PC-3 (cell line): ENCODE data around the gene TBC1D9. TPM values are rescaled to one million over a fixed set of nuclear protein-coding genes. Genes with fewer than 3 reads are reported as not detected.

Experiments used
- ATAC-seq: fragments of 200-7000 bp; cut with Tn5 transposase; 2 replicates; pipeline ENCODE4 v1.9.1; 2020; ENCODE audit warnings: mild to moderate bottlenecking, moderate library complexity
- BruUV-seq: library from RNA; stranded (reverse); fragments of 400-500 nt; replicated peaks from 2 replicates; lab custom pipeline; 2021; lab: Mats Ljungman, UMichigan
- CTCF ChIA-PET: fragments of 300-600 bp; sonication (Branson Sonifier 250); formaldehyde crosslinking; loops from one replicate; lab custom pipeline; 2022; ENCODE audit warnings: antibody characterized with exemption; lab: Charles Lee
- POLR2A ChIA-PET: fragments of 300-600 bp; sonication (Branson Sonifier 250); formaldehyde crosslinking; loops from one replicate; lab custom pipeline; 2022; ENCODE audit warnings: antibody characterized with exemption; ENCODE audit not compliant: unreplicated experiment; lab: Charles Lee
- DNase-seq: peaks from one replicate; pipeline ENCODE4 v3.0.0-alpha.2; 2015
- H2AFZ ChIP-seq: fragments of 300-600 bp; sonication (generic); 2 replicates; pipeline ENCODE4 v1.6.0; 2016; ENCODE audit warnings: antibody characterized with exemption, low read length
- H3F3A ChIP-seq: fragments of 300-600 bp; sonication (generic); one replicate; pipeline ENCODE4 v1.6.0; 2017; ENCODE audit warnings: antibody characterized with exemption, low read length, control low read depth, mild to moderate bottlenecking; ENCODE audit not compliant: unreplicated experiment
- H3K27ac ChIP-seq: fragments of 300-600 bp; sonication (generic); 2 replicates; pipeline ENCODE4 v1.5.1; 2016; ENCODE audit warnings: mild to moderate bottlenecking, low read length
- H3K27me3 ChIP-seq: fragments of 300-600 bp; sonication (generic); 2 replicates; pipeline ENCODE4 v1.6.1; 2016; ENCODE audit warnings: low read length, mixed read lengths
- H3K36me3 ChIP-seq: fragments of 300-600 bp; sonication (generic); 2 replicates; pipeline ENCODE4 v1.6.1; 2016; ENCODE audit warnings: low read depth, mixed run types, low read length, mixed read lengths
- H3K4me1 ChIP-seq: fragments of 300-600 bp; sonication (generic); 2 replicates; pipeline ENCODE4 v1.5.1; 2016; ENCODE audit warnings: low read length; ENCODE audit not compliant: insufficient read depth
- H3K4me2 ChIP-seq: fragments of 300-600 bp; sonication (generic); 2 replicates; pipeline ENCODE4 v1.6.0; 2016; ENCODE audit warnings: low read length
- H3K4me3 ChIP-seq: fragments of 300-600 bp; sonication (generic); 2 replicates; pipeline ENCODE4 v1.5.1; 2016; ENCODE audit warnings: mild to moderate bottlenecking, low read length, mixed read lengths
- H3K79me2 ChIP-seq: fragments of 300-600 bp; sonication (generic); 2 replicates; pipeline ENCODE4 v1.6.1; 2017; ENCODE audit warnings: low read length, mixed read lengths
- H3K9ac ChIP-seq: fragments of 300-600 bp; sonication (generic); 2 replicates; pipeline ENCODE4 v1.6.0; 2016; ENCODE audit warnings: mild to moderate bottlenecking, low read length
- H3K9me2 ChIP-seq: fragments of 300-600 bp; sonication (generic); replicated peaks from 2 replicates; pipeline ENCODE4 v1.6.1; 2016; ENCODE audit warnings: mixed run types, low read length, mixed read lengths
- H3K9me3 ChIP-seq: fragments of 300-600 bp; sonication (generic); 2 replicates; pipeline ENCODE4 v1.6.1; 2016; ENCODE audit warnings: low read length, mixed read lengths
- H4K20me1 ChIP-seq: fragments of 300-600 bp; sonication (generic); 2 replicates; pipeline ENCODE4 v1.6.1; 2016; ENCODE audit warnings: low read length, mixed read lengths
- CTCF ChIP-seq: fragments of 300-600 bp; sonication (generic); conservative IDR thresholded peaks from 2 replicates; pipeline ENCODE4 v1.5.1; 2017; ENCODE audit warnings: antibody characterized with exemption, low read depth, mild to moderate bottlenecking, low read length
- EZH2 ChIP-seq: fragments of 300-600 bp; sonication (generic); IDR thresholded peaks from one replicate; pipeline ENCODE4 v1.6.1; 2017; ENCODE audit warnings: antibody characterized with exemption, mild to moderate bottlenecking, low read length; ENCODE audit not compliant: unreplicated experiment
- EZH2phosphoT487 ChIP-seq: fragments of 300-600 bp; sonication (generic); IDR thresholded peaks from 2 replicates; pipeline ENCODE4 v1.6.1; 2018; ENCODE audit warnings: mild to moderate bottlenecking, antibody characterized with exemption, low read length, borderline replicate concordance
- intact Hi-C: fragments of 100-400 bp; cut with micrococcal nuclease; formaldehyde crosslinking; loops from 2 replicates; pipeline ENCODE4 v1.9.0; 2023
- total RNA-seq: library from RNA; depleted of rRNA; stranded (reverse); fragments of >200 nt; gene quantifications from 2 replicates; pipeline ENCODE4 v1.2.3, GENCODE V29; 2014

Gene TBC1D9
- total RNA-seq, 1 experiment from 2014 or later = 11.2 TPM

- Histone ChIP-seq H3F3A (no peaks in the 10 kb centered on the region), H3K9me3 (no peaks in the 10 kb centered on the region), H3K4me1 (peaks cover 4% of the 10 kb centered on the region; the same call in 1 of the 2 replicates), H3K9ac (no peak overlapping the region), H3K27me3 (no peaks in the 10 kb centered on the region), H3K79me2 (no peaks in the 10 kb centered on the region), H3K36me3 (no peaks in the 10 kb centered on the region; the same call in 1 of the 2 replicates), H3K9me2 (no peaks in the 10 kb centered on the region), H3K27ac (no peak overlapping the region), H2AFZ (no peak overlapping the region), H3K4me2 (no peak overlapping the region), H3K4me3 (no peak overlapping the region), H4K20me1 (no peaks in the 10 kb centered on the region)
- TF ChIP-seq EZH2phosphoT487 (no peak), CTCF (no peak), EZH2 (no peak)
- ChIA-PET CTCF (no interaction called here), POLR2A (no interaction called here)
- intact Hi-C loops = no loop called here
- no TSS peak for BruUV-seq
- no peak for DNase-seq
- ATAC-seq = no peak
Measured at GRCh38 chr4:140622333-140622958, 133.7 kb downstream of the TBC1D9 start.

- no peaks in the 10 kb centered on the region for H3K9me3 ChIP-seq
- ATAC-seq (no peak), DNase-seq (no peak)
- H3K27me3 ChIP-seq = no peaks in the 10 kb centered on the region
- H3K9ac ChIP-seq = no peak overlapping the region
- no peaks in the 10 kb centered on the region for H3K79me2 ChIP-seq
- H4K20me1 ChIP-seq = no peaks in the 10 kb centered on the region
- H3K4me3 ChIP-seq = no peak overlapping the region
- H3F3A ChIP-seq = no peaks in the 10 kb centered on the region
- no peak overlapping the region for H3K27ac ChIP-seq
- no peak overlapping the region for H2AFZ ChIP-seq
- H3K4me1 ChIP-seq = no peaks in the 10 kb centered on the region
- no peaks in the 10 kb centered on the region for H3K9me2 ChIP-seq
- no TSS peak for BruUV-seq
- TF ChIP-seq CTCF (no peak), EZH2 (no peak), EZH2phosphoT487 (no peak)
- no peak overlapping the region for H3K4me2 ChIP-seq
- intact Hi-C loops = no loop called here
- ChIA-PET CTCF (no interaction called here), POLR2A (interaction anchor here (0.7 kb wide), 1 partner anchor 44 kb away, joined by 4 read pairs; no protein-coding TSS in a partner anchor)
- H3K36me3 ChIP-seq = no peaks in the 10 kb centered on the region; the same call in 1 of the 2 replicates
Measured at GRCh38 chr4:140621161-140621560, 135.0 kb downstream of the TBC1D9 start.

- H3K36me3 ChIP-seq = no peaks in the 10 kb centered on the region
- TF ChIP-seq CTCF (no peak), EZH2phosphoT487 (no peak), EZH2 (no peak)
- no peaks in the 10 kb centered on the region for H3K9me2 ChIP-seq
- H3K27me3 ChIP-seq = no peaks in the 10 kb centered on the region
- H3K27ac ChIP-seq = no peak overlapping the region
- H3K4me2 ChIP-seq = no peak overlapping the region
- no peaks in the 10 kb centered on the region for H3K79me2 ChIP-seq
- no peak overlapping the region for H2AFZ ChIP-seq
- no peak for ATAC-seq
- no peaks in the 10 kb centered on the region for H4K20me1 ChIP-seq
- H3F3A ChIP-seq = no peaks in the 10 kb centered on the region
- POLR2A ChIA-PET = no interaction called here
- CTCF ChIA-PET = no interaction called here
- no peak overlapping the region for H3K4me3 ChIP-seq
- H3K9me3 ChIP-seq = no peaks in the 10 kb centered on the region
- intact Hi-C loops = no loop called here
- BruUV-seq = no TSS peak
- no peak overlapping the region for H3K9ac ChIP-seq
- no peaks in the 10 kb centered on the region for H3K4me1 ChIP-seq
- no peak for DNase-seq
Measured at GRCh38 chr4:140617499-140618248, 138.5 kb downstream of the TBC1D9 start.
